Panc1 (cell line): ENCODE measurements around the gene FAM50A. TPM values are rescaled to one million over a fixed set of nuclear protein-coding genes. Genes with fewer than 3 reads are reported as not detected.

Experiments
- ATAC-seq: fragments of 200-7000 bp; cut with Tn5 transposase; 2 replicates; pipeline ENCODE4 v1.9.1; 2020; ENCODE audit warnings: mild to moderate bottlenecking, moderate library complexity
- BruUV-seq: library from RNA; stranded (reverse); fragments of 400-500 nt; replicated peaks from 2 replicates; lab custom pipeline; 2021; lab: Mats Ljungman, UMichigan
- CTCF ChIA-PET: fragments of 300-600 bp; sonication (Branson Sonifier 250); formaldehyde crosslinking; loops from one replicate; lab custom pipeline; 2022; ENCODE audit warnings: antibody characterized with exemption; lab: Charles Lee
- POLR2A ChIA-PET: fragments of 300-600 bp; sonication (Branson Sonifier 250); formaldehyde crosslinking; loops from one replicate; lab custom pipeline; 2022; ENCODE audit warnings: antibody characterized with exemption; lab: Charles Lee
- DNase-seq: peaks from one replicate; pipeline ENCODE4 v3.0.0-alpha.2; 2010; ENCODE audit warnings: low read depth, low spot score
- H3K27ac ChIP-seq: 2 replicates; pipeline ENCODE4 v1.5.1; 2011; ENCODE audit warnings: mild to moderate bottlenecking, low read length, inconsistent platforms
- H3K27me3 ChIP-seq: fragments of 200-500 bp; sonication (Bioruptor generic); 2 replicates; pipeline ENCODE4 v1.6.0; 2014; ENCODE audit warnings: low read length, inconsistent platforms; ENCODE audit not compliant: control insufficient read depth, insufficient read depth
- H3K36me3 ChIP-seq: fragments of 200-500 bp; sonication (Bioruptor generic); 2 replicates; pipeline ENCODE4 v1.5.1; 2014; ENCODE audit warnings: inconsistent platforms, mild to moderate bottlenecking, low read length, moderate library complexity; ENCODE audit not compliant: control insufficient read depth, insufficient read depth
- H3K4me1 ChIP-seq: 2 replicates; pipeline ENCODE4 v1.5.1; 2011; ENCODE audit warnings: inconsistent platforms, mild to moderate bottlenecking, low read length, moderate library complexity; ENCODE audit not compliant: control insufficient read depth, insufficient read depth
- H3K4me3 ChIP-seq, 2 experiments: 2 replicates each; pipeline ENCODE4 v1.5.1; 2011 to 2012; ENCODE audit warnings: low read depth in 2 of 2, low read length in 2 of 2, mild to moderate bottlenecking in 2 of 2, inconsistent platforms in 1 of 2, moderate library complexity in 1 of 2
- H3K9me3 ChIP-seq: fragments of 200-500 bp; sonication (Bioruptor generic); 2 replicates; pipeline ENCODE4 v1.5.1; 2014; ENCODE audit warnings: low read depth, mild to moderate bottlenecking, inconsistent platforms, low read length, moderate library complexity; ENCODE audit not compliant: control insufficient read depth, insufficient read depth
- CTCF ChIP-seq: fragments of 450-650 bp; IDR thresholded peaks from 2 replicates; pipeline ENCODE4 v1.5.1; 2017; ENCODE audit warnings: mild to moderate bottlenecking
- POLR2AphosphoS5 ChIP-seq: IDR thresholded peaks from 2 replicates; pipeline ENCODE4 v1.6.1; 2012; ENCODE audit warnings: mild to moderate bottlenecking, low read depth, low read length, moderate library complexity
- REST ChIP-seq, 2 experiments: IDR thresholded peaks; 2 replicates each; pipeline ENCODE4 v1.6.1; 2011 to 2012; ENCODE audit warnings: low read depth in 2 of 2, control low read depth in 1 of 2, low read length in 1 of 2, mild to moderate bottlenecking in 1 of 2, moderate library complexity in 1 of 2; ENCODE audit not compliant: insufficient read depth in 1 of 2
- SIN3A ChIP-seq: IDR thresholded peaks from 2 replicates; pipeline ENCODE4 v1.6.1; 2012; ENCODE audit warnings: low read depth, mild to moderate bottlenecking, low read length, moderate library complexity, borderline replicate concordance; ENCODE audit not compliant: insufficient read depth
- TCF7L2 ChIP-seq: IDR thresholded peaks from 2 replicates; pipeline ENCODE4 v1.6.1; 2011; ENCODE audit warnings: mild to moderate bottlenecking, low read depth, low read length, inconsistent platforms
- in situ Hi-C: cut with HindIII; loops from 2 replicates; pipeline ENCODE4 v1.10.0; 2016; ENCODE audit warnings: low sequenced_read_pairs, low pct_unique_long_range_greater_than_20kb
- intact Hi-C: fragments of 100-400 bp; cut with micrococcal nuclease; formaldehyde crosslinking; loops from one replicate; pipeline ENCODE4 v1.10.0; 2022; ENCODE audit not compliant: unreplicated experiment
- total RNA-seq: library from RNA; stranded (reverse); gene quantifications from one replicate; pipeline ENCODE4 v1.2.1, GENCODE V29; 2021; ENCODE audit not compliant: unreplicated experiment

FAM50A gene
- total RNA-seq, 1 experiment from 2014 or later: 225 TPM

- Histone ChIP-seq H3K4me3 (no peak overlapping the region), H3K36me3 (peaks cover 6% of the 10 kb centered on the region), H3K4me1 (peaks cover 26% of the 10 kb centered on the region), H3K27me3 (no peaks in the 10 kb centered on the region), H3K9me3 (no peaks in the 10 kb centered on the region), H3K27ac (no peak overlapping the region)
- CTCF ChIA-PET: no interaction called here
- ATAC-seq: no peak
- POLR2A ChIA-PET: interaction anchor here (0.6 kb wide), 1 partner anchor 84 kb away, joined by 3 read pairs; no protein-coding TSS in a partner anchor
- BruUV-seq: no TSS peak
- TF ChIP-seq CTCF (no peak), REST (IDR thresholded peaks at IDR 0.05; ENCODE audit: insufficient read depth in 1 of 2, low read depth in 2 of 2, low read length in 1 of 2) (no peak), POLR2AphosphoS5 (no peak), TCF7L2 (no peak), SIN3A (no peak)
- intact Hi-C loops (no loop called here), in situ Hi-C loops (no loop called here)
- DNase-seq: no peak
Observed at GRCh38 chrX:154431341-154431740, 12.6 kb upstream of the FAM50A start.

- ChIA-PET CTCF (no interaction called here), POLR2A (no interaction called here)
- Histone ChIP-seq H3K9me3 (no peaks in the 10 kb centered on the region), H3K36me3 (peaks cover 6% of the 10 kb centered on the region), H3K4me1 (peaks cover 25% of the 10 kb centered on the region), H3K27ac (no peak overlapping the region), H3K27me3 (no peaks in the 10 kb centered on the region), H3K4me3 (no peak overlapping the region)
- ATAC-seq (no peak), DNase-seq (no peak)
- TF ChIP-seq REST (IDR thresholded peaks at IDR 0.05; ENCODE audit: insufficient read depth in 1 of 2, low read depth in 2 of 2, low read length in 1 of 2) (no peak), TCF7L2 (no peak), POLR2AphosphoS5 (no peak), SIN3A (no peak), CTCF (no peak)
- in situ Hi-C loops (no loop called here), intact Hi-C loops (no loop called here)
- no TSS peak for BruUV-seq
Observed at GRCh38 chrX:154432210-154432609, 11.7 kb upstream of the FAM50A start.
